Measurements from ENCODE around the gene DGKH.
"Not testable (repeated sequence)": the region's sequence is repeated elsewhere in the genome, so short reads cannot be mapped to it uniquely, and the experiment has no call there.

Gene DGKH

DNA sequence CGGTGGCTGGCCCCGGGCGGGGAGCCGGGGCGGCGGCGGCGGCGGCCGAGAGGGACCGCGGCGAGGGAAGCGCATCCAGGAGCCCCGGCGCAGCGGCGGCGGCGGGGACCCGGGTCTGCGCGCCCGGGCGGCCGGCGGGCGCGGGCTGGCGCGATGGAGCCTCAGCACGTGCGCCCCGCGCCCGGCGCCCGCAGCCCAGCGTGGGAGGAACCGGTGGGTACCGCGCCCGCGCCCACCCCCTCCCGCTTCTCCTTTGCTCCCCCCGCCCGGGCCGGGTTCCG, 7.8 kb upstream of the DGKH start:
- DNase-seq: no peak

DNA sequence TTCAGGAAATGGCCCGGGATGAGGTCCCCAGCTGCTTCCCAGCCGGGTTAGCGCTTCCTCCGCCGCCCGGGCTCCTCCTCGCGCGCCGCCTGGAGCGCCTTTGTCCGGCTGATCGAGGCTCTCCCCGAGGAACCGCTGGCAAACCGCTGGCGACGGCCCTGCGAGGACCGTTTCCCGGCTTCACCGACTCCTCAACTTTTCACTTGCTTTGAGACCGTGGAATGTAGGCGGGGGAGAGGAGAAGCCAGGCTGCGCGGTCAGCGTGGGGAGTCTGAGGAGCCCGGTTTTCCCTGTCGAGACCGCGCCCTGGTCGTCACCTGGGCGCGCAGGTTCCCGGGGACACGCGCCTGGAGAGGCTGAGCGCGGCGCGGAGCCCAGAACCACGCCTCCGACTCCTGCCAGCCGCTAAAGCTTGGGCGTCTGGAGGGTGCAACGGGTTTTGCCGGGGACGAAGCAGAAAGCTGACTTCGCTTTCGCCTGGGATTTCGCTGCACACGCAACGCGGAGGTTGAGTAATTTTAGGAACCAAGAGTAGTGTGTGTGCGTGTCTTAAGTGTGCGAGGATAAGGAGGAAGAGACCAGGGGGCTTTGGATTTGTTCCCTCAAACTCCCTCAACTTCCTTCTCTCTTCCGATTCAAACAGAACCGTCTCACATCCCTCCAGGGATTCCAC, 7.3 kb upstream of the DGKH start:
- no peak for DNase-seq

DNA sequence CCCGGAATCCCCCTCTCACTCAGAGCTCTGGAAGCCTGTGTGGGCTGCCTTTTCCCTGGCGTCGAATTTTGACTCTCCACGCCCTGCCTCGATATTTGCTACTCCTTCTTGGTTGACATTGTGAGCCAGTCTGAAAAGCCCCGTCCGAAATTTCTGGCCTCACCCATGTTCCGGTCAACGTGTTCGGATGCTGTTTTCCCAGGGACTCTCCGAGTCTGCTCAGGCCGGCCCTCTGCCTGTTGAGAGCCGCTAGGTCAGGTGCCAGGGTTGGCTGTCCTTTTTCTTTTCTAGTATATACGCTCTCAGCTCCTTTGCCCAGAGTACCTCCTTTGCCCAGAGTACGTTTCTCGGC, 6.8 kb upstream of the DGKH start:
- no peak for DNase-seq

DNA sequence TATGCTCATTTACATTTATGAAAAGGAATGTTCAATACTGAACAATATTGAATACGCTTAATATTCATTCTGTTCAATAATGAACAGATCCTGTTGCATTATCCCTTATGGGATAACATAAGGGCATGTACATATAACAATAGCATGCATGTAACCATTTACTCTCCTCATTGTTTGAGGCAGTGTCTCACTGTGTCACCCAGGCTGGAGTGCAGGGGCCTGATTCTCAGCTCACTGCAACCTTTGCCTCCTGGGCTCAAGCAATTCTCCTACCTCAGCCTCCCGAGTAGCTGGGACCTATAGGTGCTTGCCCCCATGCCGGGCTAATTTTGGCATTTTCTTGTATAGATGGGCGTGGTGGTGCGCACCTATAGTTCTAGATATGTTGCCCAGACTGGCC, 4.8 kb upstream of the DGKH start:
- DNase-seq: no peak

DNA sequence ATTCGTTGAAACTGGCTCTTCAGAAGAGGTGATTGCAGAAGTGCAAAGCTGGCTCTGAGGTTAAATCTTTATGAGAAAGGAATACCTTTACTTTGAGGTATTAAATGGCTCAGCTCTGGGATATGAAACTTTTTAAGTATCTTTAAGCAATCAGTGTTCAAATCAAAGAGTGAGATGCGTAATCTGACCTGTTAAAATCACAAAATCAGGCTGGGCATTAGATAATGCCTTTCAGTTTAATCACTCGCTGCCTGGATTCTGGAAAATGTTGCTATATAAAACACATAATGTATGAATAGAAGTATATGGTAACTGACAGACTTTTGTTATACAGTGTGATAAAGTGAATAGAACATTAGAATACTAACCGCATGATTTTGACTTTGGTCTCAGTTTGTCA, 2.0 kb upstream of the DGKH start:
- DNase-seq: no peak

DNA sequence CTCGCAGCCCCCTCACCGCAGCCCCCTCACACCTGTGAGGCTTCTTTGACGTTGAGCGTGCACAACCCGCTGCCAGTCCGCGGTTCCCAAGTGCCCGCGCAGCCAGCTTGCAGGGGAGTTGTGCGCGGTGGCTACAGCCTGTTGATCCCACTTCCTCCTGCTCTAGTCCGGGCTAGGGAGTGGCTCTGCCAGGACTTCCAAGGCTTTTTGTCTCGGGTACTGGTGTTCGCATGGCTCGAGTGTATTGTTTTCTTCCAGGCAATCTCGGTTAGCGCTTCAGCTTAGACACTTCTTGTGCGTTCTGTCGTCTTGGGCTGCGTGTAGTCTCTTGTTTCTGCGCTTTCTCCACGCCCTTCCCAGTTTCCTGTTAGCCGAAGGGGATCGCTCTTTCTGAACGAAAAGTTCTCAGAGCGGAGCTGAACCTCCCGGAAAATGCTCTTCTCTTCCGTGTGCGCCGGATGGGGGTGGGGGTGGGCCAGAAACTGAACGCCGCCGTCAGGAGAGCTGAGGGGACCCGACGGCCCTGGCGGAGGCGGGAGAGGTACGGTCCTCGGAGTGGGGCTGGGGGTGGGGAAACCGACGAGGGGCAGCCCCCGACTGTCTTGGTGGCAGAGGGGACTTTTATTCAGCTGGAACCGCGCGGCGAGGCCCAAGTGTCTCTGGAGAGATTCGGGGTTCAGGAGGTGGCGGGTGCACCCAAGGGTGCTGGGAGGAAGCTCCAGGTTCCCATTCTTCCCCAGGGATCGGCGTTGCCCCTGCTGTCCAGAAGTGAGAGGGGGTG, 697 bp upstream of the DGKH start:
- DNase-seq: no peak

DNA sequence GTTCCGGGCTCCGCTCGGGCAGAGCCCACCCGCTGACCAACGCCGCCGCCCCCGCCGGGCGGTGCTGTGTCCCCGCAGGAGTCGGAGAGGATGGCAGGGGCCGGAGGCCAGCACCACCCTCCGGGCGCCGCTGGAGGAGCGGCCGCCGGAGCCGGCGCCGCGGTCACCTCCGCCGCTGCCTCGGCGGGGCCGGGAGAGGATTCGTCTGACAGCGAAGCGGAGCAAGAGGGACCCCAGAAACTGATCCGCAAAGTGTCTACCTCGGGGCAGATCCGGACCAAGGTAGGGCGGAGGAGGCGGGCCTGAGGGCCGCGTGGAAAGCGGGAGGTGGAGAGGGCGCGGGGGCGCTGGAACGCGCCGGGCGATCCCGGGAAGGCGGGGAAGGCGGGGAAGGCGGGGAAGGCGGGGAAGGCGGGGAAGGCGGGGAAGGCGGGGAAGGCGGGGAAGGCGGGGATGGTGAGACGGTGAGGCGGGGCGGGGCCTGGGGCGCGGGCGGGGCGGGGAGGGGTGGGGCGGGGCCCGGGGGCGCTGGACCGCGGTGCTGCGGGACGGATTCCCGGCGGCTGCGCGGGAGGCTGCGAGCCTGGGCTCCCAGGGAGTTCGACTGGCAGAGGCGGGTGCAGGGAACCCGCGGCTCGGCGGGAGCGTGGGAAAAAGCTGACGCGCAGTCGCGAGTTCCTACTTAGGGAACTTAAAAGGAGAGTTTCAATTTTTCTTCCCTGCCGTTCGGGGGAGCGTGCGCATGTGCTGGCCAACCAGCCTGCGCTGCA, 421 bp downstream of the DGKH start:
- peak; percentile 15 for DNase-seq

DNA sequence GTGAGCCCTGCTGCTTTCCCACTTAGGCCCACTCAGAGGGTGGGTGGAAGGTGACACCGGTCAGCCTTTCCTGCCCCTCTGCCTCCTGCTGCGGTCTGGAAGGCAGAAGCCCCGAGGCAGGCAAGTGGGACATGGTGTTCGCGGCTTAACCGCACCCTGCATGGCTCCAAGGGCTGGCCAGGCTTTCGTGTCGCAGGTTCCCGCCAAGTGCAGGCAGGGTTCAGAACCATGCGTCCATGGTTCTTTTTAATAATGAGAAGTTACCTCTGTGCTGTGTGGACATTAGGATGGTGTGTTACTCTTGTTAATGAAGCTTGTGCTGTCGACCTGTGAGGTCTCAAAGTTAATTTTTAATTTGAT, 986 bp downstream of the DGKH start:
- DNase-seq: no peak

DNA sequence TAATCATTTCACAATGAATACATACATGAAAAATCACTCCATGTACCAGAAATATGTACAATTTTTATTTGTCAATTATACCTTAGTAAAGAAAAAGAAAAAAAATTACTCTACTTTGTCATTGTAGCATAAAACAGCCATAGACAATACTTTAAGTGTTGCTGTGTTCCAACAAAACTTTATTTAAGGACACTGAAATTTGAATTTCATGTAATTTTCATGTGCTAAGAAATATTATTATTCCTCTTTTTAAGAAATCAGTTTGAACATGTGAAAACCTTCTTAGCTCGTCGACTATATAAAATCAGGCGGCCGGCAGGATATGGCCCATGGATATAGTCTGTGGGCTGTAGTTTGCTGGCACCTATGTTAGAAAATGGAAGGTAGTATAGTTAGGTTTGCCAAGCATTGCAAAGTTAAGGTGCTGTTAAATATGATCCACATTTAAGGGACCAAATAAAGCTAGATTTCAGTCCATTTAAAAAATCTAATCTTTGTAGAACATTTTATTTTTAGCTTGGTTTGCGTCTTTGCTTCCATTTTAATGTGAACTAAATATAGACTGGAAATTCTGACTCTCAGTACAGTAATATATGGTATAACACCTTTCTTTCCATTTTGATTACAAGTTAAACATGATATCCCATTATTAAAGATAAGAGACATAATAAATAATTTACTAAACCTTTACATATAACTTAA, 6.5 kb downstream of the DGKH start:
- no peak for DNase-seq

DNA sequence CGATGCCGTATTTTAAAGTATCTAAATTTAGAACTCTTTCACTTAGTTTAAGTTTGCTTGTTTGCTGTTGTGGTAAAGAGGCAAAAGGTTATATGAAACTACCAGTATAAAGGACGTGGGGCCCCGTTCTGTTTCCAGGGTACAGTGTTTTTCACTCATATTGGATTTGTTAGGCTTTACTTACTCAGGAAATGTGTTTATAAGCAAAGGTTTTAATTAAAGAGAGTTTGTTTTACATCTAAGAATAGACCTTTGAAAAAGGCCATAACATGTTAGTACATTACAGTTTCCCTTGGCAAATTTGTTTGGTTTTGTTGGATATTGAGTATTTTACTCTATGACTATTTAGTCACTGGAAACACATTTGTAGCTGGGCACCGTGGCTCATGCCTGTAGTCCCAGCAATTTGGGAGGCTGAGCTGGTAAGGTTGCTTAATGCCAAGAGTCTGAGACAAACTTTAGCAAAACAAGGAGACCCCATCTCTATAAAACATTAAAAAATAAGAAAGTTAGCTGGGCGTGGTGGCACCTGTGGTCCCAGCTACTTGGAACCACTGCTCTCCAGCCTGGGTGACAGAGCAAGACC, 7.1 kb downstream of the DGKH start:
- no peak for DNase-seq

DNA sequence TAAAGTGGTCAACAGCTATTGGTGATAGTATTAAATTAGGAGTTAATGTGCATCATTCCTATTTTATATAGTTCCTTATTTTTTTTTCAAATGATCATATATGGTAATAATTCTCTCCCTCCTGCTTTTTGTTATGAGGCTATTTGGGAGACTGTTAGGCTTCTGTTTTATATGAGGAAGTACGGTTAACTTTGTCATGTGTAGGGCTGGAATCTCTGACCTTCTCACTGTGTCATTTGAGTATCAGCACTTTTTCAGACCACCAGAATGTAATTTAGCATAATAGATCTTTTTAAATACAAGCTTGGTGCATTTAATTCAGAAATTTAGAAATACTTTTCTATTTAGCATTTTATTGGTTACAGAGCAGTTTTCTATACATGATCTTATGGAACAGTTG, 7.7 kb downstream of the DGKH start:
- DNase-seq: no peak

DNA sequence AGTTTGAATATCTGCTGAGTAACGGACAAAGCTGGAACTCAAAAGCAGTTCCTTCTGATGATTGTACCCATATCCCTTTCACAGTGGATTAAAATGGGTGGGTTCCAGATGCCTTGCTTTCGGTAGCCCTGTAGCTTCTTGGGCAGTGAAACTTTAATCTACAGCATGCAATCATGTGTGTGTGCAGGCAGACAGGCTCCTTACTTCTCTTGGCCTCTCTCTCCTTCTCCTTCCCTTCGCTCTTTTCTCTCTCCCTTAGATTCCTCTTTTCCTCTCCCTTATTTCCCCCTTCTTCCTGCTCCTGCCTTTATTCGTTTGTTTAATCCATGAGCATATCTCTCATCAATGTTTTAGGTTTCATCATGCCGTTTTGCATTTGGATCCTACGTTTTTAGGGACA, 8.1 kb downstream of the DGKH start:
- DNase-seq: no peak

DNA sequence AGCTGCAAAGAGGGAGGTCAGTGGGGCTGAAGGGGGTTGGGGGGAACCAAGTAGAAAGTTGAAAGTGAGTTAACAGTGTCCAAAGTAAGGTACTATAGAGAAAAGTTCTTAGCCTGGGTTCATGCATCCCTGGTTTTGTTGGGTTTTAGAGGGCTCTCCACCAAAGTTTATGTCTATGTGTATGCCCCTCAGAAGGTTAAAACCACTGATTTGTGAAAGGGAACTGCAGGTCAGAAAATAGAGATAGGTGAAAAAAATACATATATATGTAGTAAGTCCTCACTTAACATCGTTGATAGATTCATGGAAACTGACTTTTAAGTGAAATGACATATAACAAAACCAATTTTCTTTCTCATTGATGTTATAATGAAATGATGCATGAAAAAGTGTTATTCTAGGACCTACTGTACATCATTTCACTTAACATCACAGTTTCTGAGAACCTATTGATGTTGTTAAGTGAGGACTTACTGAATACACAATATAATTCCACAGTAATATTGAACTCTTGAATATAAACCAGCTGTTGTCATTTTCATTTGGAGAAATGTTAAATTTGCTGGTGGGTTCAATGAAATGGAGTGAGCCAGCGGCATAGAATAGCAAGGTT, 9.6 kb downstream of the DGKH start:
- no peak for DNase-seq

DNA sequence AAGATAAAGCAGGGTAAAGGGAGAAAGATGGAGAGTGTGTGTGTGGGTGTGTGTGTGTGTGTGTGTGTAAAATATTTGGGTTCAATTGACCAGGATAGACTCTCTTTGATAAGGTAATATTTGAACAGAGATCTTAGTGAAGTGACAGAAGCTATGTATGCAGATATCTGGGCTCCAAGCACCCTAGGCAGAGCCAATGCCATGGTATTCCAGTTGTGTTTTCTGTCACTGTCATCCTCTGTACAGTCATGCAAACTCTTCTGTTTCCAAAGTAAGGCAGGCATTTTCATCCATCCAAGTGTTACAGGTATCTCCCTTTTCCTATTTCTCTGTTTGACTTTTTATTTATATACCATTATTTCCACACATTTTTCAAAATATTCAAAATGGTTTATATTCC, 13.5 kb downstream of the DGKH start:
- no peak for DNase-seq

DNA sequence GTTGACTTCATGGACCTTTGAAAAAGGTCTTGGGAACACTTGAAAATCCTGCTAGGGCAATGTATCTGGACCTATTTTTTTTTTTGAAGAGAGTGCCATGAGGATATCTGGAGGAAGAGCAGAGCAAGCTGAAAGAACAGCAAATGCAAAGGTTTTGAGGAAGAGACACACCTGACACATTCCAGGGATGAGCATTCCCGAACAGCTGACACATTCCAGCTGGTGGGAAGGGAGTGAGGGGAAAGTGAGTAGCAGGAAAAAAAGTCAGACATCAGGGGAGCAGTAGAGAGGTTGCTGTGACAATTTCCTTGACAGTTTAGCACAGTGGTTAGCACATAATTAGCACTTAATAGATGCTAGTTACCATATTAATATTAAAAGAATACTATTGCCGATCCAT, 14.7 kb downstream of the DGKH start:
- DNase-seq: no peak

DNA sequence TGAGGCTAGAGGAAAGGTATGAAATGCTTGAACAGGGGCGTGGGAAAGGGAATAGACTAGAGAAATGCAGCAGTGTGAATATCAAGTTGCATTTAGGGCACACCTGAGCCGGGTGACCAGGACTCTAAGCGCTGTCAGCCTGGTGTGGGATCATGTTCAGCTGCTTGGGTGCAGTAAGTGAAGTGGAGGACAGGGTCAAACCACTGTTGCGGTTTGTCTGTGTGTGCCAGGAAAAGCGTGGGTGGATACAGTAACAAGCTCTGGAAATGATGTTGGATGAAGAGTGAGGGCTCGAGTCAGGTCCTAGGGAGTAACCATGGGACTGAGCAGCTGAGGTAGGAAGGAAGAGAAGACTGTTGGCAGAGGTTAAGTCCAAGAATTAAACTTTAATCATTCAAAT, 15.8 kb downstream of the DGKH start:
- no peak for DNase-seq

DNA sequence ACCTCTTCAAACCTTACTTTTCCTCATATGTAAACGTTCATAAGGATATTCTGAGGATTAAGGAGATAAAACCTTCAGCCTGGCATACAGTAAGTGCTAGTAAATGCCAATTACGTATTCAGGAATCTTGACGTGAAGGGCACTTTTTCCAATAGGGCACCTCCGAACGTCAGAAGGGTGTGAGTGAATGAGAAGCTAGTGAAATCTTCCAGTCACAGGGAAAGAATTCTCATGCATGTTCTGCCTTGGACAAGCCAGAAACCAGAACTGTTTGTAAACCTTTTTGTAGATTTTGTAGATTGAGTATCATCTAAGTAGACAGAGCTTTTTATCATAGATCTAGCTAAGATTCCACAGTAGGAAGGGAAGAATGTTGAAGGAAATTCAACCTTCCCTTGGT, 16.5 kb downstream of the DGKH start:
- DNase-seq: no peak

DNA sequence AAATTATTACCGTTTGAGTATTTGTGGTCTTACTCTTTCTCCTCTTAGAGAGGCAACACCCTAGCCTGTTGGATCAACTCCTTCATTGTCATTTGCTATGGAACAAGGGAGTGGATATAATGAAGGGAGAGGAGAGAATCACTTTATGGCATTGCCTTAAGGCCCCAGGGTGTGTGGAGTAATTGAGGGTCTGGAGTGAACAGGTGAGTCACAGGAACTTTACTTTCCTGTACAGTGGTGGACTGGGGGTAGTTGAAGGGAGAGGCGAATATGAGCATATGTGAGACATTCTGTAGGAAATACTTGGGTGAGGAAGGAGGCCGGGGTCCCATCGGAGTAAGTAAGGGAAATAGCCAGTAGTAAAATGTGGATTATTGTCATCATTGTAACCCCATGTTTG, 17.0 kb downstream of the DGKH start:
- DNase-seq: no peak

DNA sequence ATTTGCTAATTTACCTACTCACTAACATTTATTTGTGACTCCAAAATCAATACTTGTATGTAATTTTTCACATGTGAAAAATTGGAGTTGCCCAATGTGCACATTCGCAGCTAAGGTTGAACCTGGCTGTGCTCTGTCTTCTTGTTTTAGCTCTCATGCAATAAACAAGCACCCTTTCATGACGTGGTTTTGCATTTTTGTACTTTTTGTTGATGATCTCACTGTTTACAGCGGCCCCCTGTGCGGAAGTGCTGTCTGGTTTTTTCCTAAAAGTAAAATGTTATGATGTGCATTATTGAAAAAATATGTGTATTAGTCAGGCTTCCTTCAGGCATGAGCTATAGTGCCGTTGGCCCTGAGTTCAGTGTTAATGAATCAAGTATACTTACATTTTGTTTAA, 18.1 kb downstream of the DGKH start:
- no peak for DNase-seq

DNA sequence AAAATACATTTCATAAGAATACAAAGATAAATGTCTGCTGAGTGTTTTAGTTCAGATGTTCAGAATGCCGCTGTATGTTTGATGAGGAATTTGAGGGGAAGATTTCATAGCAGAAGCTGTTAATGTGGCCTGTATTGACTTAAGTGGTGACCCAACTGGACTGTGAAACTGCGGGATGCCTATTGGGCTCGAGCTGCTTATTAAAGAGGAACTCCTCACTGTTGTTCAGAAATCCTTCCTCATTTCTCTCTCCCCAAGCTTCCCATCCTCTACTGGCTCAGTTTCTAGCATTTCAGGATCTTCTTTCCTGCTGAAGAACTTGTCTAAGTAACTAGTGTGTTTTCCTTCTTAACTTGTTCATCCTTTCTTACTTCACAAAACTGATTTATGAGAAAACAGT, 20.4 kb downstream of the DGKH start:
- DNase-seq: no peak

DNA sequence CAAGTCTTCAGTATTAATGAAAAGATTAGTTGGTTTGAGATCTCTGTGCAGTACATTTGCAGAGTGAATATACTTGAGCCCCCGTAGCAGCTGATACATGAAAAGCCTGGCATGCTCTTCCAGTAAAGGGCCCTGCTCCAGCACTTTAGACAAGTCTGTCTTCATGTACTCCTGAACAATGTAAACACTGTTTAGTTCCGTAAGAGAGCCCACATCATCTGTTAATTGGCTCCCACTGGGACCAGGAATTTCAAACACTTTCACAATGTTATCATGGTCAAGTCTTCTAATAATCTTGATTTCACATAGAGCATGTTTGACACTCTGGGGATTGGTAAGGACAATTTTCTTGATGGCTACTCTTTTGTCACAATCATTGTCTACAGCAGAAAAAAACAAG, 22.2 kb downstream of the DGKH start:
- DNase-seq: not testable (repeated sequence)

DNA sequence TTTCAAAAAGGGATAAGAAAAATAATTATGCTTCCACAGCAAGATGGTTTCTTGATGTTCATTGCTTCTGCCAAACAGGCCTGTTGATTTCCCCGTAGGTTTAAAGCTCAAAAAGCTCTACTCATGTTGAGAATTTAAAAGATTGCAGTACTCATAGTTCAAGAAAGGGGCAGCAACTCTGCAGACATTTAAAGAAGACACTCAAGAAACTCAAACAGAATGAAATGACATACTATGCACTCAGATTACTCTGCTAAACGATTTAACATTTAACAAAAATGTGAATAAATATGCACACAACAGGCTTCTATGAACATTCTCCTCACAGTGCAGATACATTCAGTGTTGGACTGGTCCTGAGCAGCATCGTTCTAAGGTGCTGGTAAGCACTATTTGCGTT, 22.7 kb downstream of the DGKH start:
- not testable (repeated sequence) for DNase-seq
